ENCODE results near the gene SLC9A1.
"Not testable (repeated sequence)": the region's sequence is repeated elsewhere in the genome, so short reads cannot be mapped to it uniquely, and the experiment has no call there.

Gene SLC9A1

GRCh38 chr1:27130798-27131197, 24.1 kb downstream of the SLC9A1 start:
- DNase-seq: no peak

- DNase-seq: no peak
Observed at GRCh38 chr1:27129225-27129624, 25.7 kb downstream of the SLC9A1 start.

DNA sequence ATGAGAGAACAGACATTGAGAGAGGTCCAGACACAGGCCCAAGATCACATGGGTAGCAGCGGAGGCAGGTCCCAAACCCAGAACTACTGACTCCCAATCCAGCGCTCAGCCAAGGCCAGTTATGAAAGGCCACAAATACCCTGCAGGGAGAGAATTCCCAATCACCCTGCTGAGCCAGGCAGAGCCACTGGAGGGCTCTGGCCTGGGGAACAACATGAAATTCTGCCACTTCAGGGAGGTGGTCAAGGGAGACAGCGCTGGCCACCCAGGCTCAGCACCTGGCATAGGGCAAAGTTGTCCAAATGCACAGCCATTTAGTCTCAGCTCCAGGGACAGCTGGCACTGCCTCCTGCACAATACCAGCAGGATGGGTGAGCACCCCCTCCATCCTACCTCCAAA, 27.5 kb downstream of the SLC9A1 start:
- no peak for DNase-seq

- no peak for DNase-seq
Observed at GRCh38 chr1:27126391-27126790, 28.5 kb downstream of the SLC9A1 start.

- not testable (repeated sequence) for DNase-seq
Observed at GRCh38 chr1:27125125-27125524, 29.8 kb downstream of the SLC9A1 start.

DNA sequence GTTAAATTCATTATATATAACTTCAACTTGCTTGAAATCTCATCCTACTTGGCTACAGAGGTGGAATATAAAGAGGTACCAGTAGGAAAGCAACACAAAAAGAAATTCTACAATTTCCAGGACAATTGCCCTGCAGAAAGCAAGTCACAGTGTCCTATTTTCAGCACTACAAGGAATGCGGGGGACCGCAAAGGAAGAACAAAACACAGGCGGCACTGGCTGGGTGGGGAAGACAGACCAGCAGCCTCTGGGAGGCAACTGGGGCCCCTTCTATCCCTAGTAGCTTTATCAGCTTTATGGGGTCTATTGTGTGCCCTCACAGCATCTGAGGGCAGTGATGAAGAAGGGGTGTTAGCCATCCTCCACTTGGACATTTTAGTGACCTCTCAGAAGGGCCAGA, 30.5 kb downstream of the SLC9A1 start:
- DNase-seq: no peak

- peak; percentile 44 for DNase-seq
Observed at GRCh38 chr1:27122652-27123051, 32.3 kb downstream of the SLC9A1 start.

GRCh38 chr1:27120854-27121253, 34.1 kb downstream of the SLC9A1 start:
- DNase-seq: no peak

DNA sequence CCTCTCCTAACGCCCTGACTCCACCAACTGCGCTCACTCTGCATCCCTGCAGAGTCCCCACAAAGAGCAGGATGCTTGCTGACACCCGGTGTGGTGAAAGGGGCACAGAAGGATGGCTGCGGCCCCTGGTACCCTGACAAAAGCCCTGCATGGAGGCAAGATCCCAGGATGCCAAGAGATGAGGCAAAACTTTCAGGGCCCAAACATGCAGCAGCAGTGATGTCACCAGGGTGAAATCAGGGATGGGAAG, 36.6 kb downstream of the SLC9A1 start:
- DNase-seq: no peak

DNA sequence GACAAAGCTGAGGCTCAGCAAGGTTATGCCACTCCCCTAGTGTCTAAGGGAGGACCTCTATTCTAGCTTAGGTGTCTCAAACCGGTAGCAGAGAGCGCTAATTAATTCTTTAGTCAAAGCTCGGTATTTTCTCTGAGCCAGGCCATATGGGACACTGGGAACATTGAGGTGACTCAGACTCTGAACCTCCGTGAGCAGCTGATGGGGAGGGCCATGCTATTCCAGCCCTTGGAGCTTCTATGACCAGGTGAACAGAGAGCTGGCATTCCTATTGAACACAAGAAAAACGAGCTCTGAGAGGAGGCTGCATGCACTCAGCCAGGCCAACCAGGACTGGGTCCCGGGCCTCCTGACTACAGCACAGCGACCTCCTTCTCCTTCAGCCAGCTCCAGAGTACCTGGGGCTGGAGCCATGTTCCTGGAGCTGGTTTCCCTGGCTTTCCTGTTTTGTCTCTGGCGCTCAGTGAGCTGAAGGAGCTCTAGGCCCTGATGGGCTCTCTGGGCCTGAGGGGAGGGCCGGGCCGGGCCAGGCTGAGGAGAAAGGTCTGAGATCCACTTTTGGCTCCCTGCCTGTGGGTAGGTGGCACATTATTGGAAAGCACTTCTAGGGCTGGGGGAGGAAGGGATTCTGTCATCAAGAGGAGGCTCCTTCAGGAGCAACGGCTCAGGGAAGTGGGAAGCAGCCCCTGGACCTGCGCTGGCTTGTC, 37.0 kb downstream of the SLC9A1 start:
- DNase-seq: no peak

DNA sequence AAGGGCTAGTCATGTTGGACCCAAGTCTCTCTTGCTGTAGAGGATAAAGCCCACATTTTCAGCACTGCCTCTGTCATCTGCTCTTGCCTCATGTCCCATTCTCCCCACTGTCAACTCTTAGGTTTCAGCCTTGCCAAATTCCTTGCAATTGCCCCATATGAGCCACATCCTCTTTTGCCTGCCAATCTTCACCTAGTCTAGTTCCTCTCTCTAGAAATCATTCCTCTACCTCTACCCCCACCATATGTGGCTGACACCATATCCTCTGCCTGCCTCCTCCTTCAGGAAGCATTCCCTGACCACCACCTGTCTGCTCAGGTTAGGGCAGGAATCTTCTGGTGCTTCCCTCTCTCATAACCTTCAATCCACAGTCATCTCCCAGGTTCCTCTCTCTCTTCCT, 38.2 kb downstream of the SLC9A1 start:
- no peak for DNase-seq

GRCh38 chr1:27116232-27116631, 38.7 kb downstream of the SLC9A1 start:
- DNase-seq: no peak

GRCh38 chr1:27114546-27114945, 40.4 kb downstream of the SLC9A1 start:
- no peak for DNase-seq

DNA sequence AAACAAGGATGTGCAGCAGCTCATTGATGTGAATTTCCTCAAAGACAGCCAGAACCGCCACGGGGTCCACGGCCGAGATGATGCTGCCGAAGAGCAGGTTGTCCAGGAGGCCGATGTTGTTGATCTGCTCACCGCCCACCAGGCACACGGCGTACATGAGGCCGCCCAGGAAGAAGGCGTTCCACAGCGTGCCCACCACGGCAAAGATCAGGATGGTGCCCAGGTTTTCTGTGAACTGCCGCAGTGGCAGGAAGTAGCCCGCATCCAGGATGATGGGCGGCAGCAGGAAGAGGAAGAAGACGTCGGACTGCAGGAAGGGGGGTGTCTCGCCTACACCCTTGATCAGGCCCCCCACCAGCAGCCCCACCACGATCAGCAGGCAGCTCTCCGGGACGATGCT, 41.1 kb downstream of the SLC9A1 start:
- no peak for DNase-seq

- DNase-seq: peak; percentile 68
Observed at GRCh38 chr1:27111626-27112573, 43.0 kb downstream of the SLC9A1 start.

DNA sequence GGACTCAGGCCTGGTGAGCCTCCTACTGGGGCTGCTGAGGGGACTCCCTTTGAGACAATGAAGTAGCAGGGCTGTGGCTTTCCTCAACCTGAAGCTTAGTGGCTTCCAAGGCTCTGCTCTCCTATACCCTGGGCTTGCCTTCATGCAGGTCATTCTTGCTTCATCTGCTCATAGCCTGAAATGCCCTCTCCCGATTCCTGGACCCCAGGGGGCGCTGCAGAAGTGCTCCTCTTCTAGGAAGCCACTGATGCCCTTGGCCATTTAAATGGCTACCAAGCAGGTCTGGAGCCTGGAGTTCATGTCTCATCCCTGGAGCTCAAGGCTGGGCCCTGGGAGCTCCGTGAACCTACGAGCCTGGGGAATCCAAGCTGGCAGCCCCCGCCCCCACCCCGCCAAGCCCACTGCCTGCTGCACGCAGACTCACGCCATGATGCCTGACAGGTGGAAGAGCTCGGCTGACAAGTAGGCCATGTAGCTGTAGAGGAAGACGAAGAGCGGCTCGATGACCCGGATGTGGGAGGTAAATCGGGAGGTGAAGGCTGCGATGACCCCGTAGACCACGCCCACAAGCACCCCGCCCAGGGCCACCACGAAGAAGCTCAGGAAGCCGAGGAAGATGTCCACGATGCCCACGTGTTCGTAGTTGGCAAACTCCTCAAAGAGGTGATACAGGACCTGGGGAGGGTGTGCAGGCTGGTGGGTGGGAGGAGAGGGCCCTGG, 45.7 kb downstream of the SLC9A1 start:
- no peak for DNase-seq

DNA sequence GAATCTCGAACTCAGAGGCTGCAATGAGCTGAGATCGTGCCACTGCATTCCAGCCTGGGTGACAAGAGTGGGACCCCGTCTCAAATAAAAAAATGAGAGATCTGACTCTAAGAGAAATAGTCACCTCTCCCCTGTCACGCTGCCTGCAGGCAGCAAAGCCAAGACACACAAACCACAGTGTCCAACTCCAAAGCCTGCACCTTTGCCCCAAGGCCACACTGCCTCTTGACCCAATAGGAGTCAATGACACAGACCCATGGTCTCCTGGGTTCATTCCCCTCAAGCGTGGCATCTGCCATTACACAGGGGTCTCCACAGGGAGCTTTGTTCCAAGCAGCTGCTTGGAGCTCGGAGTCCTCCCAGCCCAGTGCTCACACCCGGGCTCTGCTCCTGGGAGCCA, 46.3 kb downstream of the SLC9A1 start:
- no peak for DNase-seq

DNA sequence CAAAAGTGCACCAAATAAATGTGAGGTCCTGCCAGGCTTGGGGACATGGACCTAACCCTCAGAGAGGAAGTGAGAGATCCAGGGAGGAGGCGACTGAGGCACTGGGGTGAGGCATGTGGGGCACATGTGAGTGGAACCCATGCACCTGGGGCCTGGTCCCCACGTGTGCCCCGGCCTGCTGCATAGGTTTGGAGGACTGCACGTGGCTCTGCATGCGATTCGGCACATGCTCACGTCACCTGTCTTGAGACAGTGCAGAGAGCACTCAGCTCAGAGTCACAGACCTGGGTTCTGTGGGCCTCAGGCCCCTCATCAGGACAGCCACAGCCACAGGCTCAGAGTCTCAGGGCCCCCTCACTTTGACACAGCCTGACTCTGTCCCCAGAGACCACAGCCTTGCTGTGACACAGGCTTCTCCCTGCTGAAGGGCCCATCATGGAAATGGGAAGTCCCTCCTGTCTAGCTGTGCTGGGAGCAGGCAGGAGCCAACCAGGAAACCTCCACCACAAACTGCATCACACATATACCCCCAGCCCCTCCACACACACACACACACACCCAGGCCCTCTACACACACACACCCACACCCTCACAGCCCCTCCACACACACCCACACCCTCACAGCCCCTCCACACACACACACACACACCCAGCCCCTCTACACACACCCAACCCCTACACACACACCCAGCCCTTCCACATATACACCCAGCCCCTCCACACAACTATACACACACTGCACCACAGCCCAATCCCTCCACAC, 48.2 kb downstream of the SLC9A1 start:
- DNase-seq: no peak

DNA sequence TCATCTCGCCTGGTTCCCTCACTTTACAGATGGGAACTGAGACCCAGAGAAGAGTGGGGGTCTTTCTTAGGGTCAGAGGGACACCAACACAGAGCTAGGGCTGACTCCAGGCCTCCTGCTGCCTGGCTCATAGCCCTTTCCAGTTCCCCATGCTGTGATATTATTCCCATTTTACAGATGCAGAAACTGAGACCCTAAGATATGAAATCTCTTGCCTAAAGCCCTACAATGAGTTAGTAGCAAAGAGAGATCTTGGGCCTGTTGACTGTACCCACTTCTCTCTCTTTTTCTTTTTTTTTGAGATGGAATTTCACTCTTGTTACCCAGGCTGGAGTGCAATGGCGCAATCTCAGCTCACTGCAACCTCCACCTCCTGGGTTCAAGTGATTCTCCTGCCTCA, 49.9 kb downstream of the SLC9A1 start:
- DNase-seq: no peak

DNA sequence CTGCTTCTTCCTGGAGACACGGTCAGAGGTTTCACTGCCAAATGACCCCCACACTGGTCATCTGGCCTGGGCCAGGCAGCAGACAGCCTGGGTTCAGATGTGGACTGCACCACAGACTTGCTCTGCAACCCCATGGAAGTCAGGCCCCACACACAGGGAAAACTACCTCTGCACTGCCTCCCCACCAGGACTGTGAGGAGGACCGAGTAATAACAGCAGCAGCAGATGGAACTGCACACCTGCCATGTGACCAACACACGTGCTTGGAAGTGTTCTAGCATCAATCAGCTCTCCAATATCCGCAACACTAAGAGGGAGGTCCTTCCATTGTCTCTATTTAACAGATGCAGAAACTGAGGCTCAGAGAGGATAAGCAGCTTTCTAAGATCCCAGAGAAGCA, 51.4 kb downstream of the SLC9A1 start:
- no peak for DNase-seq

DNA sequence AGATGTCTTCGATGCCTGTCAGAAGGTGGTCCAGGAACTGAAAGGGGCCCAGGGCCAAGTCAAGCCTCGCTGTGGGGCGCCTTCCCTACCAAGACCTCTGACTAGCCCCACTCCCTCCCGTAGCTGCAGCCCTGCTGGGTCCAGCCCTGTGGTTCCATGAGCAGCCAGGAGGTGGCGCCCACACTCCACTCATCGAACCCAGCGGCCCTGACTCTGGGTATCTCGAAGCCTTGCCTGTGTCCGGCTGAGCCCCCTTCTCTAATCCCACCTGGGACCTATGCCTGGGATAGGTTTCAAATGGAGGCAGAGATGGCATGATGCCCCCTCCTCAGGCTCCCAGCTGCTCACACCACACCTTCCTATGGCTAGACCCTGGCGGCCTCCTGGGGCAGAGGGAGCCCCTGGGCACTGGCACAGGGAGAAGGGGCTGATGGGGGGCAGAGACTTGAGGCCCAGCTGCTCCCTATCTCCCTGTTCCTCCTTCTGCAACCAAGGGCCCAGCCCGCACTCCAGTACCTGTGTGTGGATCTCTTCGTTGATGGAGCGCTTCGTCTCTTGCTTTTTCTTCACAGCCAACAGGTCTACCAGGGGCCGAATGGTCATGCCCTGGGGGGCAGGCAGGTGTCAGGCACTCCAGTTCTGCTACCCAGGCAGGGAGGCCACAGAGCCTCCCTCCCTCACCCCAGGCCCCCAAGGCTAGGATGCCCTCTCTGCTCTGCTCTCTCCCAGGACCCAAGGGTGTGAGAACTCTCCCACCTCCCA, 52.0 kb downstream of the SLC9A1 start:
- no peak for DNase-seq

GRCh38 chr1:27102134-27102706, 52.7 kb downstream of the SLC9A1 start:
- no peak for DNase-seq

Data from NCI-H510A (cell line).